GM23338 (cell line): ENCODE results near the gene ELANE. TPM values are rescaled to one million over a fixed set of nuclear protein-coding genes. Genes with fewer than 3 reads are reported as not detected.

Source experiments
- ATAC-seq: fragments of 200-7000 bp; cut with Tn5 transposase; 3 replicates; pipeline ENCODE4 v1.9.1; 2020
- DNase-seq: peaks from one replicate; pipeline ENCODE4 v3.0.0-alpha.2; 2015; ENCODE audit warnings: low spot score
- H2AFZ ChIP-seq: fragments of 200-600 bp; sonication (generic); 2 replicates; pipeline ENCODE4 v1.8.0; 2016; ENCODE audit warnings: antibody characterized with exemption, mild to moderate bottlenecking, moderate library complexity
- H3F3A ChIP-seq: fragments of 200-600 bp; sonication (generic); replicated peaks from 2 replicates; pipeline ENCODE4 v1.8.0; 2017; ENCODE audit warnings: antibody characterized with exemption, mixed run types, low read depth
- H3K27ac ChIP-seq: fragments of 200-600 bp; sonication (generic); 2 replicates; pipeline ENCODE4 v1.6.1; 2016; ENCODE audit warnings: low read depth
- H3K27me3 ChIP-seq: fragments of 200-600 bp; sonication (generic); 2 replicates; pipeline ENCODE4 v1.8.0; 2016; ENCODE audit warnings: mild to moderate bottlenecking, mixed run types, moderate library complexity; ENCODE audit not compliant: insufficient read depth
- H3K36me3 ChIP-seq: fragments of 200-600 bp; sonication (generic); 2 replicates; pipeline ENCODE4 v1.8.0; 2016; ENCODE audit warnings: mild to moderate bottlenecking; ENCODE audit not compliant: insufficient read depth
- H3K4me1 ChIP-seq: fragments of 200-600 bp; sonication (generic); 2 replicates; pipeline ENCODE4 v1.8.0; 2016; ENCODE audit warnings: mild to moderate bottlenecking, moderate library complexity; ENCODE audit not compliant: insufficient read depth
- H3K4me2 ChIP-seq: fragments of 200-600 bp; sonication (generic); 2 replicates; pipeline ENCODE4 v1.7.1; 2017; ENCODE audit warnings: mixed run types
- H3K4me3 ChIP-seq: fragments of 200-600 bp; sonication (generic); 2 replicates; pipeline ENCODE4 v1.6.1; 2016; ENCODE audit warnings: mixed run types
- H3K79me2 ChIP-seq: fragments of 200-600 bp; sonication (generic); replicated peaks from 2 replicates; pipeline ENCODE4 v1.8.0; 2017; ENCODE audit warnings: mild to moderate bottlenecking; ENCODE audit not compliant: insufficient read depth
- H3K9me2 ChIP-seq: fragments of 200-600 bp; sonication (generic); 2 replicates; pipeline ENCODE4 v1.8.0; 2017; ENCODE audit not compliant: insufficient read depth
- H4K20me1 ChIP-seq: fragments of 200-600 bp; sonication (generic); replicated peaks from 2 replicates; pipeline ENCODE4 v1.8.0; 2017; ENCODE audit warnings: mild to moderate bottlenecking; ENCODE audit not compliant: insufficient read depth
- H3K27ac Mint-ChIP-seq: 2 replicates; pipeline ENCODE4 v1.8.0; 2020; ENCODE audit warnings: inconsistent platforms, mild to moderate bottlenecking, moderate library complexity, mixed read lengths
- H3K27me3 Mint-ChIP-seq: 3 replicates; pipeline ENCODE4 v1.8.0; 2022; ENCODE audit warnings: low read depth, mild to moderate bottlenecking, moderate library complexity, mixed read lengths, inconsistent platforms; ENCODE audit not compliant: insufficient read depth, poor library complexity
- H3K36me3 Mint-ChIP-seq: 3 replicates; pipeline ENCODE4 v1.8.0; 2021; ENCODE audit warnings: low read depth, mild to moderate bottlenecking, inconsistent platforms, moderate library complexity, mixed read lengths
- H3K4me1 Mint-ChIP-seq: 3 replicates; pipeline ENCODE4 v1.8.0; 2020; ENCODE audit warnings: mild to moderate bottlenecking, inconsistent platforms, mixed read lengths
- H3K4me3 Mint-ChIP-seq: 3 replicates; pipeline ENCODE4 v1.8.0; 2021; ENCODE audit warnings: moderate library complexity, mild to moderate bottlenecking, inconsistent platforms, mixed read lengths
- H3K9me3 Mint-ChIP-seq: 3 replicates; pipeline ENCODE4 v1.8.0; 2020; ENCODE audit warnings: moderate library complexity, mild to moderate bottlenecking, inconsistent platforms, mixed read lengths
- CREB1 ChIP-seq: fragments of 250-450 bp; sonication (Bioruptor Pico); IDR thresholded peaks from 2 replicates; pipeline ENCODE4 v1.5.0; 2020; ENCODE audit warnings: low read depth, mild to moderate bottlenecking, moderate library complexity
- CTCF ChIP-seq, 2 experiments: fragments of 200-600 bp in 1 of 2; sonication (generic) in 1 of 2; conservative IDR thresholded peaks; 2 replicates each; pipeline versions ENCODE4 v1.5.1 to v1.6.1; 2016 to 2017; ENCODE audit warnings: antibody characterized with exemption in 2 of 2, low read depth in 2 of 2, mild to moderate bottlenecking in 2 of 2, moderate library complexity in 1 of 2
- ETS1 ChIP-seq: IDR thresholded peaks from 2 replicates; pipeline ENCODE4 v1.6.1; 2016; ENCODE audit warnings: antibody characterized with exemption
- EZH2 ChIP-seq: fragments of 200-600 bp; sonication (generic); IDR thresholded peaks from one replicate; pipeline ENCODE4 v1.8.0; 2017; ENCODE audit warnings: antibody characterized with exemption, mild to moderate bottlenecking, low read depth; ENCODE audit not compliant: unreplicated experiment
- EZH2phosphoT487 ChIP-seq: fragments of 200-600 bp; sonication (generic); IDR thresholded peaks from one replicate; pipeline ENCODE4 v1.8.1; 2018; ENCODE audit warnings: antibody characterized with exemption; ENCODE audit not compliant: unreplicated experiment
- JUNB ChIP-seq: IDR thresholded peaks from one replicate; pipeline ENCODE4 v1.6.1; 2016; ENCODE audit warnings: antibody characterized with exemption; ENCODE audit not compliant: unreplicated experiment
- NANOG ChIP-seq: IDR thresholded peaks from 2 replicates; pipeline ENCODE4 v1.6.1; 2016; ENCODE audit warnings: antibody characterized with exemption, borderline replicate concordance
- POLR2AphosphoS5 ChIP-seq: IDR thresholded peaks from 2 replicates; pipeline ENCODE4 v1.6.1; 2016; ENCODE audit warnings: antibody characterized with exemption, low read depth
- REST ChIP-seq: IDR thresholded peaks from one replicate; pipeline ENCODE4 v1.6.1; 2018; ENCODE audit warnings: antibody characterized with exemption; ENCODE audit not compliant: unreplicated experiment
- STAT1 ChIP-seq: IDR thresholded peaks from one replicate; pipeline ENCODE4 v1.6.1; 2016; ENCODE audit warnings: antibody characterized with exemption; ENCODE audit not compliant: unreplicated experiment
- ZNF114 ChIP-seq: fragments of 250-450 bp; sonication (Bioruptor Pico); IDR thresholded peaks from 2 replicates; pipeline ENCODE4 v1.5.0; 2020; ENCODE audit warnings: mild to moderate bottlenecking, moderate library complexity
- ZNF331 ChIP-seq: fragments of 250-450 bp; sonication (Bioruptor Pico); IDR thresholded peaks from 2 replicates; pipeline ENCODE4 v1.5.0; 2020; ENCODE audit warnings: low read depth, mild to moderate bottlenecking, moderate library complexity
- ZNF462 ChIP-seq: fragments of 250-450 bp; sonication (Bioruptor Pico); IDR thresholded peaks from 2 replicates; pipeline ENCODE4 v1.5.0; 2020; ENCODE audit warnings: mild to moderate bottlenecking, moderate library complexity
- polyA plus RNA-seq: library from polyadenylated mRNA; unstranded; fragments of >200 nt; fragmentation: Nextera tagmentation; extraction: Ambion mirVana; gene quantifications from 2 replicates; pipeline ENCODE4 v1.2.1, GENCODE V29; 2016
- total RNA-seq: library from RNA; depleted of rRNA; stranded (reverse); fragments of >200 nt; shearing (Covaris generic); gene quantifications from 2 replicates; pipeline ENCODE4 v1.2.3, GENCODE V29; 2014

ELANE gene
- total and polyA plus RNA-seq, 2 experiments from 2014 or later, result not detected

- Histone ChIP-seq H3K79me2 (no peaks in the 10 kb centered on the region), H3K9me2 (no peaks in the 10 kb centered on the region), H3K36me3 (no peaks in the 10 kb centered on the region), H3K4me2 (no peak overlapping the region), H2AFZ (no peak overlapping the region), H4K20me1 (no peaks in the 10 kb centered on the region), H3K4me3 (no peak overlapping the region), H3K27me3 (no peaks in the 10 kb centered on the region), H3F3A (no peaks in the 10 kb centered on the region), H3K27ac (no peak overlapping the region), H3K4me1 (no peaks in the 10 kb centered on the region)
- Mint-ChIP-seq H3K27me3 (peaks cover 6% of the 10 kb centered on the region), H3K27ac (no peak overlapping the region), H3K4me1 (no peaks in the 10 kb centered on the region), H3K36me3 (no peaks in the 10 kb centered on the region), H3K9me3 (no peaks in the 10 kb centered on the region), H3K4me3 (no peak overlapping the region)
- TF ChIP-seq JUNB (no peak), CTCF (conservative IDR thresholded peaks at IDR 0.05; ENCODE audit: low read depth in 2 of 2) (no peak), POLR2AphosphoS5 (no peak), ZNF462 (CRISPR knock-in tag) (no peak), CREB1 (CRISPR knock-in tag) (no peak), ETS1 (no peak), EZH2phosphoT487 (no peak), ZNF114 (CRISPR knock-in tag) (no peak), NANOG (no peak), EZH2 (no peak), ZNF331 (CRISPR knock-in tag) (no peak), STAT1 (no peak), REST (no peak)
- DNase-seq (no peak), ATAC-seq (no peak)
These were observed 22.9 kb upstream of the ELANE start for GRCh38 chr19:829129-829758.
